Epithelial cell of esophagus (primary cell): ENCODE data around the gene TSPAN9.
A peak's percentile ranks its signal among the peaks of the same experiment; 100 is the strongest.

ENCODE experiments used
- DNase-seq: peaks from one replicate; pipeline ENCODE4 v3.0.0; 2010; ENCODE audit warnings: low read depth
- H3K4me3 ChIP-seq: 2 replicates; pipeline ENCODE4 v1.5.1; 2011; ENCODE audit warnings: mild to moderate bottlenecking, low read length, control low read depth
- CTCF ChIP-seq: IDR thresholded peaks from 2 replicates; pipeline ENCODE4 v1.5.1; 2011; ENCODE audit warnings: low read depth, mild to moderate bottlenecking, low read length, control low read depth, inconsistent platforms; ENCODE audit not compliant: insufficient read depth; ENCODE audit errors: missing control alignments

The TSPAN9 gene

DNA sequence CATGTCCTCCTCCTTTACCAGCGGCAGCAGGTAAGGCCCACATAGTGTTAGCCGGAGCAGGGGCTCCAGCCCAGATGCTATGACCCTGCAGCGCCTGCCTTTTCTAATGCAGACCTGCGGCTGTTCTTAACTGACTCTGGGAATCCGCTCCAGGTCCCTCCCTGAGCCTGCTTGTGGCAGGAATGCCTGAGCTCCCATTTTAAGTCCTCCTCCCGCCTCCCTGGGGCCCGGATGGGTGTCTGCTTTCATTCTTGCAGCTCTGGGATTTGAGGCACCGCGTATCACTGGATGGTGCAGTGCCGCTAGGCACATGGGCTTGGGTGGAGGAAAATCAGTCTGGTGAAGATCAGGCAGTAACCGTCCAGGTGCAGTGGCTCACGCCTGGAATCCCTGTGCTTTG lies 7.6 kb downstream of the TSPAN9 start:
- H3K4me3 ChIP-seq, result no peak overlapping the region
- no peak for TF ChIP-seq CTCF
- DNase-seq, result no peak

GRCh38 chr12:3085341-3086139 lies 8.4 kb downstream of the TSPAN9 start:
- no peak for DNase-seq
- no peak for TF ChIP-seq CTCF
- H3K4me3 ChIP-seq, result no peak overlapping the region

DNA sequence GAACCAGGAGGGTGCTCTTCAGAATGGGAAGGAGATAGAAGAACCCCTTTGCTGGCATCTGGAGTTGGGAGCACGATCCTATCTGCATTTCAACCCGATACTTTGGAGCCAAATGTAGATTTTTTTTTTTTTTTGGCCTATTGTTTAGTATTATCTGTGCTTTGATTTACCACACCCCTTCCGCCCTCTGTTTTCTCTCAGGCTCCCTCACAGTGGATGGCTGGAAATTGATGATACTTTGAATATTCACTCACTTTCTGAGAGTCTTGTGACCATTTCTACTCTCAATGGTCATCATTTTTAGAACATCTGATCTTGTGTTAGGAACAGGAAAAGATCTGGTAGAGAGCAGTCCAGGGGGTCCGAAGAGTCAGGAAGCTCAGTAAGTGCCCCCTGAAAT lies 9.0 kb downstream of the TSPAN9 start:
- no peak for TF ChIP-seq CTCF
- no peak for DNase-seq
- H3K4me3 ChIP-seq, result no peak overlapping the region

GRCh38 chr12:3086729-3087323 lies 9.6 kb downstream of the TSPAN9 start:
- no peak overlapping the region for H3K4me3 ChIP-seq
- TF ChIP-seq CTCF, result no peak
- DNase-seq, result no peak

GRCh38 chr12:3087758-3088650 lies 10.8 kb downstream of the TSPAN9 start:
- no peak for TF ChIP-seq CTCF
- H3K4me3 ChIP-seq, result no peak overlapping the region
- peak; percentile 47 for DNase-seq

- no peak for DNase-seq
- no peak overlapping the region for H3K4me3 ChIP-seq
- TF ChIP-seq CTCF, result no peak
Observed at GRCh38 chr12:3089588-3089987, 12.4 kb downstream of the TSPAN9 start.
